HUES48 (cell line): ENCODE data around the gene CFTR.
"Not testable (repeated sequence)": the region's sequence is repeated elsewhere in the genome, so short reads cannot be mapped to it uniquely, and the experiment has no call there.

ENCODE experiments used
- H3K27ac ChIP-seq: one replicate; pipeline ENCODE4 v1.7.0; 2013; ENCODE audit warnings: low read depth, low read length, inconsistent platforms
- H3K27me3 ChIP-seq: 2 replicates; pipeline ENCODE4 v1.6.1; 2013; ENCODE audit warnings: mild to moderate bottlenecking, low read length; ENCODE audit not compliant: control insufficient read depth, insufficient read depth
- H3K36me3 ChIP-seq: 2 replicates; pipeline ENCODE4 v1.6.1; 2013; ENCODE audit warnings: low read length; ENCODE audit not compliant: control insufficient read depth, insufficient read depth
- H3K4me1 ChIP-seq: 2 replicates; pipeline ENCODE4 v1.6.1; 2013; ENCODE audit warnings: mild to moderate bottlenecking, low read length; ENCODE audit not compliant: control insufficient read depth, insufficient read depth
- H3K4me3 ChIP-seq: 2 replicates; pipeline ENCODE4 v1.5.1; 2013; ENCODE audit warnings: mild to moderate bottlenecking, low read depth, low read length
- H3K9ac ChIP-seq: 2 replicates; pipeline ENCODE4 v1.6.1; 2013; ENCODE audit warnings: mild to moderate bottlenecking, low read depth, low read length, moderate library complexity
- H3K9me3 ChIP-seq: 2 replicates; pipeline ENCODE4 v1.6.1; 2013; ENCODE audit warnings: low read length; ENCODE audit not compliant: control insufficient read depth, insufficient read depth

The CFTR gene

DNA sequence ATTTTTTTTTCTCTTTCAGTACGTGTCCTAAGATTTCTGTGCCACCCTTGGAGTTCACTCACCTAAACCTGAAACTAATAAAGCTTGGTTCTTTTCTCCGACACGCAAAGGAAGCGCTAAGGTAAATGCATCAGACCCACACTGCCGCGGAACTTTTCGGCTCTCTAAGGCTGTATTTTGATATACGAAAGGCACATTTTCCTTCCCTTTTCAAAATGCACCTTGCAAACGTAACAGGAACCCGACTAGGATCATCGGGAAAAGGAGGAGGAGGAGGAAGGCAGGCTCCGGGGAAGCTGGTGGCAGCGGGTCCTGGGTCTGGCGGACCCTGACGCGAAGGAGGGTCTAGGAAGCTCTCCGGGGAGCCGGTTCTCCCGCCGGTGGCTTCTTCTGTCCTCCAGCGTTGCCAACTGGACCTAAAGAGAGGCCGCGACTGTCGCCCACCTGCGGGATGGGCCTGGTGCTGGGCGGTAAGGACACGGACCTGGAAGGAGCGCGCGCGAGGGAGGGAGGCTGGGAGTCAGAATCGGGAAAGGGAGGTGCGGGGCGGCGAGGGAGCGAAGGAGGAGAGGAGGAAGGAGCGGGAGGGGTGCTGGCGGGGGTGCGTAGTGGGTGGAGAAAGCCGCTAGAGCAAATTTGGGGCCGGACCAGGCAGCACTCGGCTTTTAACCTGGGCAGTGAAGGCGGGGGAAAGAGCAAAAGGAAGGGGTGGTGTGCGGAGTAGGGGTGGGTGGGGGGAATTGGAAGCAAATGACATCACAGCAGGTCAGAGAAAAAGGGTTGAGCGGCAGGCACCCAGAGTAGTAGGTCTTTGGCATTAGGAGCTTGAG, at the start of gene CFTR:
Gene CFTR (plus strand): TSS at position 801 of the 830 bp plus-strand sequence. CDS start 70 bp downstream, outside the sequence.
- Histone ChIP-seq H3K27me3 (peaks cover 39% of the 10 kb centered on the region), H3K4me3 (peak within 1 kb of the TSS; percentile 88), H3K4me1 (peaks cover 21% of the 10 kb centered on the region), H3K9me3 (no peaks in the 10 kb centered on the region), H3K9ac (peak within 1 kb of the TSS; percentile 48), H3K27ac (peak within 1 kb of the TSS; percentile 59), H3K36me3 (no peaks in the 10 kb centered on the region)

DNA sequence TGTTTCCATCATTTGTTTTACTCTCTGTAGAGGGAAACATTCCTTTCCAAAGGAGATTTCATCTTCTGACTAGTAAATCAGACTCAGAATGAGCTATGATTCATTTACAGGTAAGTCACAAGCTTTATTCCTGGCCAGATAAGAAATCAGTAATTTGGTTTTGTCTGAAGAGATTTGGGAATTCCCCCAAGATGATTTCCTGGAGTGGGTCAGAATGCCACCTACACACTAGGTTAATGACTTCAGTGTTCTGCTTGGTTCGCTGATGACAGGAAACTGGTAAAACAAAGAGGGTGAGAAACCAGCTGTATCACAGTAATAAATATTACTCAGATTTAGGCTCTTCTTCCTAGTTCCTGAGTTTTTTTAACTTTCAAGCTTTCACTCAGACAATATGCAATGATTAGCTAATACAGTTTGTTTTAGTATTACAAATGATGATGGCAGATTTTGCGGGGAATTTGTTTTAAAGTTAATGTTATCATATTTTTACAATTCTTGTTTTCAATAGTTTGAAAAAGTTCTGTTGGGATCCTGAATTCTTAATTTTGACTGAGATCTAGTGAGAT, 44.3 kb upstream of the CFTR start:
- Histone ChIP-seq H3K36me3 (no peaks in the 10 kb centered on the region), H3K27me3 (no peaks in the 10 kb centered on the region), H3K27ac (no peak overlapping the region), H3K4me1 (no peaks in the 10 kb centered on the region), H3K9me3 (no peaks in the 10 kb centered on the region), H3K9ac (no peak overlapping the region), H3K4me3 (no peak overlapping the region)

DNA sequence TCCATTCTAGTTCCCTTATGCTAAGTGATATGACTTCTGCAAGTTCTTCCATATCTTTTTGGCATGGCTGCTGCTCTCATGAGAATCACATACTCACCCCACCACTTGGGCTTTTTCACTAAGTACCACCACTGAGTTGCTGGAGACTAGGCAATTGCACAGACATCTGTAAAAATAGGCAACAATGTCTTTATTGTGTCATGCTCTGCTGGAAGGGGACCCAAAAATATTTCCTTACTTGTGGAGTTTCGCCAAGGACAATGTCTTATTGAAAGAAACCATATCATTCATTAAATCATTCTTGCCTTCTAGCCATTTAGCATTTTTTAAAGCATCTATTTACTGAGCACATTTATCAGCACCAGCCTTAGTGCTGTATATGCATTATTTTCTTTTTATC, 35.2 kb upstream of the CFTR start:
- no peaks in the 10 kb centered on the region for H3K27me3 ChIP-seq
- no peaks in the 10 kb centered on the region for H3K4me1 ChIP-seq
- no peaks in the 10 kb centered on the region for H3K36me3 ChIP-seq
- no peak overlapping the region for H3K4me3 ChIP-seq
- H3K9me3 ChIP-seq = no peaks in the 10 kb centered on the region
- H3K9ac ChIP-seq = no peak overlapping the region
- no peak overlapping the region for H3K27ac ChIP-seq

DNA sequence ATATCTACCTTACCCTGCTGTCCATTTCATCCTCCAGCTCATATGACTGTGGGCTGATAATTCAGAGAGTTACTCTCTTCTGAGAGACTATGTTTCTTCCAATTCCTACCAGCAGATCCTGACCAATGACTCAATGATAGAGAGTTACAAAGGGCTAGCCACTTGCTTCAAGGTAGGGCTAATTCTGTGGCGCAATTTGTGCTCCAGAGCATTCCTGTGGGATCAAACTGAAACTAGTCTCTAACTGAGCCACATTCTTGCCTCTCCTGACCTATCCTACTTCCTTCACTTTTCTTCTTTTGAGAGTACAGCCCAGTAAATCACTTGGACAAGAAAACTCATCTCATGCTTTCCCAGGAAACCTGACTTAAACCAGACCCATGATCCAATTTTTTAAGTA, 34.6 kb upstream of the CFTR start:
- Histone ChIP-seq H3K27ac (no peak overlapping the region), H3K9me3 (no peaks in the 10 kb centered on the region), H3K27me3 (no peaks in the 10 kb centered on the region), H3K4me3 (no peak overlapping the region), H3K9ac (no peak overlapping the region), H3K4me1 (no peaks in the 10 kb centered on the region), H3K36me3 (no peaks in the 10 kb centered on the region)

DNA sequence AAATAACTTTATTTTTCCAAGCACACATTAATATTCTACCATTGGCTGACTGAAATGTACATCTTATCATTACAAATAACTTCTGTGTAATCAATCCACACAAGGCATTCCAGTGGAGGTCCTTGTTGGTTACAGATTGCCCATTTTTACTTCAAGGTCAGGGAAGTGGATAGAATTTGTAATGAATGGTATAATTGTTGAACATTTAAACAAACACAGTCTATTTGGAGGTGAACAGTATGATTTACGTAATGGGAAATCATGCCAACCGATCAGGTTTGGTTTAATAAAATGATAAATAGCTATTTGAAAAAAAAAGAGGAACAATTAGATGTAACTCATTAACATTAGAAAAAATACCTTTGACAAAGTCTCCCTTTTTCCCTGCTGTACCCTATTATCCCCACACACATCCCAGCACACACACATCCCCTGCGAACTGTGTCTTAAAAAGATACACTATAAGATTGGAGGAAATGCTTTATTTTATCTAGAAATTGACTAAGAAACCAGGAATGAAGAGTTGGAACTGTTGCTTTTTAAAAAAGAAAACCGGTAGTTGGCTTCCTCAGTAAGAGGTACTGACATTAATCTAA, 33.5 kb upstream of the CFTR start:
- Histone ChIP-seq H3K27me3 (no peaks in the 10 kb centered on the region), H3K4me3 (no peak overlapping the region), H3K27ac (no peak overlapping the region), H3K9me3 (no peaks in the 10 kb centered on the region), H3K36me3 (no peaks in the 10 kb centered on the region), H3K4me1 (no peaks in the 10 kb centered on the region), H3K9ac (no peak overlapping the region)

DNA sequence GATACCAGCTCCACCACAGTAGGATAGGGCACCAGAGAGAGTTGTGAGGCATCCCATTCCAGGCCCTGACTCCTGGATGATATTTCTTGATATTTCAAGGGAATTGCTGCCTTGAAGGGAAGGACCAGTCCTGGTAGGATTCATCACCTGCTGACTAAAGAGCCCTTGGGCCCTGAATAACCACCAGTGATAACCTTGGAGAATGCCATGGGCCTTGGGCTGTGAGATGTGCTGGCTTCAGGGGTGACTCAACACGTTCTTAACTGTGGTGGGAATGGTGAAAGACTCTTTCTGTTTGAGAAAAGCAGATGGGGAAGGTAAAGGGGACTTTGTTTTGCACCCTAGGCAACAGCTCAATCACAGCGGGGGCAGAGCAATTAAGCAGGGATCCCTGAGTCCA, 31.2 kb upstream of the CFTR start:
- Histone ChIP-seq H3K9me3 (no peaks in the 10 kb centered on the region), H3K36me3 (no peaks in the 10 kb centered on the region), H3K9ac (no peak overlapping the region), H3K4me1 (no peaks in the 10 kb centered on the region), H3K27ac (no peak overlapping the region), H3K27me3 (no peaks in the 10 kb centered on the region), H3K4me3 (no peak overlapping the region)

DNA sequence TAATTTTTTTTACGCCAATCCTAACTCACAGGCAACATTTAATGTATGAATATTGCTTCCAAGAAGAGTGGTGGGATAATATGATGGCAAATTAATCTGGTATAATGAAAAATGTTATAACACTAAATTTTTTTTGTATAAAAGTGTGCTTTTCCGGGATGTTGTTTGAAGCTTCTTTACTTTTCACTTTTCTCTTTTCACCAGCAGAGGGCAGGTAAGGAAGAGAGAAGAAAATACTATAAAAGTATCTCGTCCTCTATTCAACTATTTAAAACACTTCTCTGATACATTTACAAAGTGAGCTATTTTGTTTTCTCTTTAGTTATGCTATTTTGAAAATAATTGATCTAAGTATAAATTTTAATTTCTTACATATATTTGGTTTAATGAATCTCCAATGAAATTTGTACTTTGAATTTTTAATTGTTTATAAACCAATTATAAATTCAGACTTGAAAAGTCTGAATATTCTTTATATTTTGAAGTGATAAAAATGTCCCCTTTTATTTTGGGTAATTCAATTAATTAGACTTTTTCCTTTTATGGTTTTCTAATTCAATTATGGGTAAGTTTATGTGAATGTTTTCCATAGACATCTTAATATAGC, 20.7 kb upstream of the CFTR start:
- no peak overlapping the region for H3K9ac ChIP-seq
- H3K27ac ChIP-seq = no peak overlapping the region
- no peak overlapping the region for H3K4me3 ChIP-seq
- H3K36me3 ChIP-seq = no peaks in the 10 kb centered on the region
- H3K4me1 ChIP-seq = no peaks in the 10 kb centered on the region
- no peaks in the 10 kb centered on the region for H3K9me3 ChIP-seq
- H3K27me3 ChIP-seq = no peaks in the 10 kb centered on the region

DNA sequence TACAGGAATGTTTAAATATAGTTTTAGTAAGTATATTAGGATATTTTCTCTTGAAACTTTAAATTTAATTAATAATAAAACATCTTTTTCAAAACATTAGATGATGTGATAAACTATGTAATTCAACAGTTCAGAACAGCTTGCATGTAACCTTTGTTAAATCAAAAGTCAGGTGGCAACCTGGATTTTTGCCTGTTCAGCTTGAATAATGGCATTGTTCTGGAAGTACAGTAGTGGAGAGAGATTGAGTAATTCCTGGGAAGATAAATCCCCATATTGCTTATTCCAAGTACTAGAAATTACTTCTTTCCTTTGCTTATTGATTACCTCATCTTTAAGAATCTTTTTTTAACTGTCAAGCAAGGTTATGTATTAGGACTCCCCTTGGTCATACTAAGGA, 20.1 kb upstream of the CFTR start:
- Histone ChIP-seq H3K27ac (no peak overlapping the region), H3K9me3 (no peaks in the 10 kb centered on the region), H3K4me3 (no peak overlapping the region), H3K9ac (no peak overlapping the region), H3K4me1 (no peaks in the 10 kb centered on the region), H3K27me3 (no peaks in the 10 kb centered on the region), H3K36me3 (no peaks in the 10 kb centered on the region)

DNA sequence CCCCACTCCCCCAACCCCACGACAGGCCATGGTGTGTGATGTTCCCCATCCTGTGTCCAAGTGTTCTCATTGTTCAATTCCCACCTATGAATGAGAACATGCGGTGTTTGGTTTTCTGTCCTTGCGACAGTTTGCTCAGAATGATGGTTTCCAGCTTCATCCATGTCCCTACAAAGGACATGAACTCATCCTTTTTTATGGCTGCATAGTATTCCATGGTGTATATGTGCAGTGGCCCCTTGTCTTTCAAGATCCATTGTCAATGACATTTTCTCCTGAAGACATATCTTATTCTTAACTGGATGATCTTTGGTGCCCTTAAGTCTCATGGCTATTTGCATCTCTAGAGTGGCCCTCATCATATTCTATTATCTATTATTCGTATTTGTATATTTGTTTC, 19.0 kb upstream of the CFTR start:
- H3K9me3 ChIP-seq, H3K36me3 ChIP-seq, H3K4me3 ChIP-seq, H3K9ac ChIP-seq, H3K27ac ChIP-seq, H3K4me1 ChIP-seq, H3K27me3 ChIP-seq: not testable (repeated sequence)

DNA sequence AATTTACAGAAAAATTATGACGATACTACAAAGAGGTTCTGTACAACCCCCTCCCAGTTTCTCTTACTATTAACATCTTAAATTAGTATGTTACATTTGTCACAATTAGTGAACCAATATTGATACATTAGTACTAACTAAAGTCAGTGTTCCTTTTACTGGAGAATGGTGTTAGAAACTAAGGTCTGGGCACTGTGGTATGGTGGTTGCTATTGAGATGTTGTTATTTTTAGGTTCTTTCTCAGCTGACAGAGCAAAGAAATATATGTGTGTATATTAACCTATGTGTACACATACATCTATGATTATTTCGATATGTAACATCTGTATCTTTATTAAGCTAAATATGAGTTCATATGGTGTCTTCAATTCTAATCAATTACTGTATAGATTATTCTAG, 11.7 kb upstream of the CFTR start:
- Histone ChIP-seq H3K9ac (no peak overlapping the region), H3K27ac (no peak overlapping the region), H3K9me3 (no peaks in the 10 kb centered on the region), H3K36me3 (no peaks in the 10 kb centered on the region), H3K27me3 (no peaks in the 10 kb centered on the region), H3K4me1 (peaks cover 4% of the 10 kb centered on the region; the same call in 1 of the 2 replicates), H3K4me3 (no peak overlapping the region)

DNA sequence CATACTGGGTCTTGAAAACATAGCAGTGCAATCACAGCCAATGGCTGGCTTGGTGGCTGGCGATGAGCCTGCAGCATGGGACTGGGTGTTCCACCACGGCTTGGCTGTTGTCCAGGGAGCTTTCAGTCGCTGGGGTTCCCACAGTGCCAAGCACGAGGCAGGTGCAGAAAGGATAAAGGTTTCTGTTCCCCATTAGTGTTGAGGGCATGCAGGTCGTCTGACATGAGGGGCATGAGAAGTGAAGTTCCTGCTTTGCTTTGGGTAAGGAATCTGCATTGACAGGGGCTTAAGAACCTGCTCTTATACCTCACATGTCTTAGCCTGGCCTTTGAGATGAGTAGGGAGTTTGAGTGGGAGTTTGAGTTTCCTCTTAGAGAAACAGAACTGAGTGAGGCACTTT, 9.0 kb upstream of the CFTR start:
- no peaks in the 10 kb centered on the region for H3K9me3 ChIP-seq
- peaks cover 5% of the 10 kb centered on the region; the same call in 1 of the 2 replicates for H3K4me1 ChIP-seq
- no peak overlapping the region for H3K4me3 ChIP-seq
- no peak overlapping the region for H3K27ac ChIP-seq
- no peaks in the 10 kb centered on the region for H3K36me3 ChIP-seq
- no peaks in the 10 kb centered on the region for H3K27me3 ChIP-seq
- H3K9ac ChIP-seq = no peak overlapping the region
